PC-3 (cell line): ENCODE measurements around the gene CBLN1.

Experiments used
- EZH2 ChIP-seq: fragments of 300-600 bp; sonication (generic); IDR thresholded peaks from one replicate; pipeline ENCODE4 v1.6.1; 2017; ENCODE audit warnings: antibody characterized with exemption, mild to moderate bottlenecking, low read length; ENCODE audit not compliant: unreplicated experiment
- EZH2phosphoT487 ChIP-seq: fragments of 300-600 bp; sonication (generic); IDR thresholded peaks from 2 replicates; pipeline ENCODE4 v1.6.1; 2018; ENCODE audit warnings: mild to moderate bottlenecking, antibody characterized with exemption, low read length, borderline replicate concordance
- TF ChIP-seq, protein P1 (sequence below): fragments of 300-600 bp; sonication (generic); conservative IDR thresholded peaks from 2 replicates; pipeline ENCODE4 v1.5.1; 2017; ENCODE audit warnings: antibody characterized with exemption, low read depth, mild to moderate bottlenecking, low read length

DNA sequence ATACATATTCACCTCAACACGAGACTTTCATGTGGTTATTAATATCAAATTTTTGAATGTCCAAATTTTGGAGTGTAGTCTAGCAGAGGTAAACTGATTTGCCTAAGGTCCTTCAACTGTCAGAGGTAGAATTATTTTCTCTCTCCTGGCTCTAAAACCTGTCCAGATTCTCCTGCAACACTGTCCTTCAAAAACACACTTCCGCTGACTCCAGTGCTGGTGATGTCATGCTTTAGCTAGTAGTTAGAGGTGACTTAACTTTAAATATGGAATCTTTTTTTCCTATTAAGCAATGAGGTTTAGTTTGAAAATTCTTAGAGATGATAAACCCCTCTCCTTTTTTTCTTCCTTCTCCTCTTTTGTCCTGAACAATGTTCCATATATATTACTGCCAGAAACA lies 10.8 kb upstream of the CBLN1 start:
- TF ChIP-seq, protein P1, sequence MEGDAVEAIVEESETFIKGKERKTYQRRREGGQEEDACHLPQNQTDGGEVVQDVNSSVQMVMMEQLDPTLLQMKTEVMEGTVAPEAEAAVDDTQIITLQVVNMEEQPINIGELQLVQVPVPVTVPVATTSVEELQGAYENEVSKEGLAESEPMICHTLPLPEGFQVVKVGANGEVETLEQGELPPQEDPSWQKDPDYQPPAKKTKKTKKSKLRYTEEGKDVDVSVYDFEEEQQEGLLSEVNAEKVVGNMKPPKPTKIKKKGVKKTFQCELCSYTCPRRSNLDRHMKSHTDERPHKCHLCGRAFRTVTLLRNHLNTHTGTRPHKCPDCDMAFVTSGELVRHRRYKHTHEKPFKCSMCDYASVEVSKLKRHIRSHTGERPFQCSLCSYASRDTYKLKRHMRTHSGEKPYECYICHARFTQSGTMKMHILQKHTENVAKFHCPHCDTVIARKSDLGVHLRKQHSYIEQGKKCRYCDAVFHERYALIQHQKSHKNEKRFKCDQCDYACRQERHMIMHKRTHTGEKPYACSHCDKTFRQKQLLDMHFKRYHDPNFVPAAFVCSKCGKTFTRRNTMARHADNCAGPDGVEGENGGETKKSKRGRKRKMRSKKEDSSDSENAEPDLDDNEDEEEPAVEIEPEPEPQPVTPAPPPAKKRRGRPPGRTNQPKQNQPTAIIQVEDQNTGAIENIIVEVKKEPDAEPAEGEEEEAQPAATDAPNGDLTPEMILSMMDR: no peak
- no peak for TF ChIP-seq EZH2
- TF ChIP-seq EZH2phosphoT487: no peak
